HG03139 (cell line): ENCODE data around the gene RBM15B.
A peak's percentile ranks its signal among the peaks of the same experiment; 100 is the strongest.
"Not testable (repeated sequence)": the region's sequence is repeated elsewhere in the genome, so short reads cannot be mapped to it uniquely, and the experiment has no call there.

Source experiments
- ATAC-seq: cut with Tn5 transposase; IDR thresholded peaks from one replicate; pipeline ENCODE4 v1.9.1; 2021; ENCODE audit not compliant: unreplicated experiment

Gene RBM15B

GRCh38 chr3:51378726-51379125 lies 12.4 kb upstream of the RBM15B start:
- no peak for ATAC-seq

GRCh38 chr3:51379301-51379700 lies 11.8 kb upstream of the RBM15B start:
- no peak for ATAC-seq

- ATAC-seq: no peak
These were observed 11.2 kb upstream of the RBM15B start for GRCh38 chr3:51379746-51380455.

GRCh38 chr3:51380601-51381332 lies 10.3 kb upstream of the RBM15B start:
- ATAC-seq: no peak

- no peak for ATAC-seq
These were observed 9.8 kb upstream of the RBM15B start for GRCh38 chr3:51381333-51381705.

- ATAC-seq: no peak
These were observed 8.9 kb upstream of the RBM15B start for GRCh38 chr3:51382076-51382745.

- no peak for ATAC-seq
These were observed 8.0 kb upstream of the RBM15B start for GRCh38 chr3:51382947-51383578.

GRCh38 chr3:51384055-51384725 lies 6.9 kb upstream of the RBM15B start:
- ATAC-seq: peak; percentile 7

- peak; percentile 94 for ATAC-seq
These were observed 6.2 kb upstream of the RBM15B start, which contains the start of gene MANF for GRCh38 chr3:51384726-51385473. MANF (plus strand) TSS chr3:51385291; CDS start chr3:51385343, 52 bp downstream.

- no peak for ATAC-seq
These were observed 5.4 kb upstream of the RBM15B start for GRCh38 chr3:51385621-51386091.

- no peak for ATAC-seq
These were observed 4.8 kb upstream of the RBM15B start for GRCh38 chr3:51386159-51386851.

GRCh38 chr3:51386852-51387229 lies 4.2 kb upstream of the RBM15B start:
- ATAC-seq: no peak

GRCh38 chr3:51387281-51387680 lies 3.8 kb upstream of the RBM15B start:
- not testable (repeated sequence) for ATAC-seq

GRCh38 chr3:51388286-51389029 lies 2.6 kb upstream of the RBM15B start:
- ATAC-seq: no peak

- ATAC-seq: no peak
These were observed 1.5 kb upstream of the RBM15B start for GRCh38 chr3:51389423-51390183.

GRCh38 chr3:51390246-51391074 lies 625 bp upstream of the RBM15B start:
- no peak for ATAC-seq
